ENCODE results near the gene SLC38A2.

The SLC38A2 gene

DNA sequence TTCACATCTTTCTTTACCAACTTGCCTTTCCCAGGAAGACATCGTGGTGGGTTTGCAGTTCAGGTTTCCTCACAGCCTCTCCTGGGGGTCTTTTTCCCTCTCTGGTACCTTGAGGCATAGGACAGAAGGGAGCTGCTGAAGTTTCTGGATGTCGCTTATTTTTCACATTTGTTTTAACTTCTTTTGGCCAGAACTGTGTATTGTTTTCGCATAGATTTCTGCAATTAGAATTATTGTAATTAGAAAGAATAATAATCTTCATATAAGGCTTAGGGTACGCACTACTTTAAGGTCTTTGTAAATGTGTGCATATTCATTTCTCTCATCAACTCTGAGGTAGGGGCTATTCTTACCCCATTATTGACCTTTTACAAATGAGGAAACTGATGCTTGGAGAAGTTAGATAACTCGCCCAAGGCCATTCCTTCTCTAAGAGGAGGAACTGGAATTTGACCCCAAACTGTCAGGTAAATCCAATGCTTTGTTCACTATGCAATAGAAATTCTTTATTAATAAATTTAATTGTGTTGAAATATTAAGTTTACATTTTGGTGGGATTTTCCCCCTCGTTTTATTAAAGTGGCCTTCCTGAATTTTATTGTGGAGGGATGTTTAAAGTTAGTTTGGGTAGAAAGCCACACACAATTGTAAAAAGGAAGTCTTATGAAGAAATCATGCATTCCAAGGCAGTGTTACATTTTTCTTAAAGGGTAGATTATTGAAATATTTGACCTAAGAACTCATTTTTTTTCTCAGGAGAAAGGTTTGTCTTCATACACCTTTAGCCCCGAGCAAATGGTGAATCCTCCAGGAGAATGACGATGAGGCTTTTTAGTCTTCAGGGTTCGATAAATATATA is 12.1 kb upstream of the SLC38A2 start:
- H3K9me3 ChIP-seq (ENCODE audit: control insufficient read depth in 2 of 2, low read length in 2 of 2), result no peaks in the 10 kb centered on the region
- peak overlapping the region; percentile 96 for H3K27ac ChIP-seq (ENCODE audit: low read length)
- no peaks in the 10 kb centered on the region for H3K36me3 ChIP-seq (ENCODE audit: control insufficient read depth in 2 of 2, insufficient read depth in 2 of 2, low read length in 2 of 2)
- H3K9ac ChIP-seq (ENCODE audit: low read length in 2 of 2), result peak overlapping the region; percentile 89 to 92
- H3K4me1 ChIP-seq (ENCODE audit: control insufficient read depth, insufficient read depth, low read length), result peaks cover 9% of the 10 kb centered on the region
- peak overlapping the region; percentile 78 to 81 for H3K4me3 ChIP-seq (ENCODE audit: low read length in 2 of 2)
- H3K27me3 ChIP-seq (ENCODE audit: control insufficient read depth in 1 of 2, insufficient read depth in 2 of 2, low read length in 2 of 2), result no peaks in the 10 kb centered on the region

DNA sequence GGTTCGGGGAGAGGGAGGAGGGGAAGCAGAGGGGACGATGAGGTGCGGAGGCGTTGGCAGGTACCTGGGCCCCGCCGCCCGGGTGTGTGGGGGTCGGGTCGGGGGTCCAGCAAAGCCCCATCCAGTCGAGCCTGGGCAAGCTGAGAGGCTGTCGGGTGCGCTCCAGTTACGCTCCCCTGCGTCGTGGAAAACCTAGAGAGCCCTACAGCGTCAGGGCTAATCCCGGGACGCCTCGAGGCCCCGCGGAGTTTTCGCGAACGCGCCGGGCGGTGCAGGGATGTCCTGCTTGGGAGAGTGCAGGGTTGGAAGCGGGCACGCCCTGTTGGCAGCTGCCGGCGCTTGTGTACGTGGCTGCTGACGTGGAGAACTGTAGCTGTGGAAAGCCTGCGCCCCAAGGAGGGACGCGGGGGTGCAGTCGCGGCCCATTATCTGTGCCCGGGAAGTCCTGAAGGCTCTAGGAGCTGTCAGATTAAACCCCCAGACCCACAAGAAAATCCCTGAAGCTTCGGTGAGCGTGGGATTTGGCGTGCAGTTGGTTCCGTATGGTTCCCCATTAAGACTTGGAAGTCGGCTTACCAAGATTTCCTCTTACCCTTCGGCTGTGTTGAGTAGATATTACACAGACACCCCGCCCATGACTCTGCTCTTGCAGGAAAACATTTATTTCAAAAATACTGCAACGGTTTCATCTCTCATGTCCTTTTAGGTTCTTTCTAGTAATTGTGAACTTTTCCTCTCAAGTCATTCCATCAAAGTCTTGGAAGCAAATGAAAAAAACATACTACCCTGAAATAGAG is 11.3 kb upstream of the SLC38A2 start:
- H3K4me1 ChIP-seq (ENCODE audit: control insufficient read depth, insufficient read depth, low read length), result peaks cover 9% of the 10 kb centered on the region
- no peaks in the 10 kb centered on the region for H3K9me3 ChIP-seq (ENCODE audit: control insufficient read depth in 2 of 2, low read length in 2 of 2)
- peak overlapping the region; percentile 89 to 92 for H3K9ac ChIP-seq (ENCODE audit: low read length in 2 of 2)
- peak overlapping the region; percentile 78 to 81 for H3K4me3 ChIP-seq (ENCODE audit: low read length in 2 of 2)
- H3K27me3 ChIP-seq (ENCODE audit: control insufficient read depth in 1 of 2, insufficient read depth in 2 of 2, low read length in 2 of 2), result no peaks in the 10 kb centered on the region
- H3K36me3 ChIP-seq (ENCODE audit: control insufficient read depth in 2 of 2, insufficient read depth in 2 of 2, low read length in 2 of 2), result no peaks in the 10 kb centered on the region
- peak overlapping the region; percentile 96 for H3K27ac ChIP-seq (ENCODE audit: low read length)

DNA sequence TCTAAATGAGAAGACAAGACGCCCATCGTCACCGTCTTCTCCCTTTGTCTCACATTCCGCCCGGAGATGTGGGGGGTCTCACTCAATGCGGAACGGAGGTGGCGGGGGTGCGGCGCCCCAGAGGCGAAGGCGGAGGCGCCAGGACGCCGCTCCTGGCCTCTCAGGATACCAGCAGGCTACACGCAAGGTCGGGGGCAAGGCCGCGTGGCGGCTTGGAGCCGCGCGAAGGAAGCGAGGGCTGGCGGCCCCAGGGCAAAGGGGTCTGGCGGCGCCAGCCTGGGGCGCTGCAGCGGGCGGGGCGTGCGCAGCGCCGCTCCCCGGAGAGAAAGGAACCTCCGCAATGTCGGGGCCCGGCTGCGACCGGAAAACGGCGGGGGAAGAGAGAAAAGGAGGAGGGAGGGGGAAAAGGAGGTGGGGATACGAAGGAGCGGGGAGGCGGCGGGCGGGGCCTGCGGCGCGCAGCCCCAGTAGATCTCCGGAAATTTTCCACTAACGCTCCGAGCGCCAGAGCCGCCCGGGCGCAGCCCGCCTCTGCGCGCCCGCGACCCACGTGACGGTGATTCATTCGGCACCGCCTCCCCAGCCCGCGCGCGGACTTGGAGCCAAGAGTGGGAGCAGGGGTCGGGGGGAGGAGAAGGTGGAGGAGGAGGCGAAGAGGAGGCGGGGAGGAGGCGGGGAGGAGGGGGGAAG is 10.5 kb upstream of the SLC38A2 start:
- H3K4me3 ChIP-seq (ENCODE audit: low read length in 2 of 2), result peak overlapping the region; percentile 78 to 81
- H3K36me3 ChIP-seq (ENCODE audit: control insufficient read depth in 2 of 2, insufficient read depth in 2 of 2, low read length in 2 of 2), result no peaks in the 10 kb centered on the region
- H3K9me3 ChIP-seq (ENCODE audit: control insufficient read depth in 2 of 2, low read length in 2 of 2), result no peaks in the 10 kb centered on the region
- peak overlapping the region; percentile 82 to 96 for H3K9ac ChIP-seq (ENCODE audit: low read length in 2 of 2)
- H3K4me1 ChIP-seq (ENCODE audit: control insufficient read depth, insufficient read depth, low read length), result peaks cover 9% of the 10 kb centered on the region
- H3K27ac ChIP-seq (ENCODE audit: low read length), result peak overlapping the region; percentile 96
- no peaks in the 10 kb centered on the region for H3K27me3 ChIP-seq (ENCODE audit: control insufficient read depth in 1 of 2, insufficient read depth in 2 of 2, low read length in 2 of 2)

- Histone ChIP-seq H3K9ac (ENCODE audit: low read length in 2 of 2) (peak overlapping the region; percentile 82 to 96), H3K36me3 (ENCODE audit: control insufficient read depth in 2 of 2, insufficient read depth in 2 of 2, low read length in 2 of 2) (no peaks in the 10 kb centered on the region), H3K4me1 (ENCODE audit: control insufficient read depth, insufficient read depth, low read length) (peaks cover 9% of the 10 kb centered on the region), H3K4me3 (ENCODE audit: low read length in 2 of 2) (peak overlapping the region; percentile 69 to 78), H3K27me3 (ENCODE audit: control insufficient read depth in 1 of 2, insufficient read depth in 2 of 2, low read length in 2 of 2) (no peaks in the 10 kb centered on the region), H3K27ac (ENCODE audit: low read length) (peak overlapping the region; percentile 96), H3K9me3 (ENCODE audit: control insufficient read depth in 2 of 2, low read length in 2 of 2) (no peaks in the 10 kb centered on the region)
These were observed 9.9 kb upstream of the SLC38A2 start for GRCh38 chr12:46382408-46382963.

GRCh38 chr12:46380881-46381280 is 8.3 kb upstream of the SLC38A2 start:
- H3K4me3 ChIP-seq (ENCODE audit: low read length in 2 of 2), result no peak overlapping the region
- no peak overlapping the region for H3K9ac ChIP-seq (ENCODE audit: low read length in 2 of 2)
- no peak overlapping the region for H3K27ac ChIP-seq (ENCODE audit: low read length)
- peaks cover 4% of the 10 kb centered on the region for H3K4me1 ChIP-seq (ENCODE audit: control insufficient read depth, insufficient read depth, low read length)
- H3K36me3 ChIP-seq (ENCODE audit: control insufficient read depth in 2 of 2, insufficient read depth in 2 of 2, low read length in 2 of 2), result no peaks in the 10 kb centered on the region
- H3K9me3 ChIP-seq (ENCODE audit: control insufficient read depth in 2 of 2, low read length in 2 of 2), result no peaks in the 10 kb centered on the region
- H3K27me3 ChIP-seq (ENCODE audit: control insufficient read depth in 1 of 2, insufficient read depth in 2 of 2, low read length in 2 of 2), result no peaks in the 10 kb centered on the region

- no peaks in the 10 kb centered on the region for H3K36me3 ChIP-seq (ENCODE audit: control insufficient read depth in 2 of 2, insufficient read depth in 2 of 2, low read length in 2 of 2)
- H3K27me3 ChIP-seq (ENCODE audit: control insufficient read depth in 1 of 2, insufficient read depth in 2 of 2, low read length in 2 of 2), result no peaks in the 10 kb centered on the region
- H3K9ac ChIP-seq (ENCODE audit: low read length in 2 of 2), result no peak overlapping the region
- H3K4me1 ChIP-seq (ENCODE audit: control insufficient read depth, insufficient read depth, low read length), result no peaks in the 10 kb centered on the region
- no peak overlapping the region for H3K4me3 ChIP-seq (ENCODE audit: low read length in 2 of 2)
- H3K9me3 ChIP-seq (ENCODE audit: control insufficient read depth in 2 of 2, low read length in 2 of 2), result no peaks in the 10 kb centered on the region
- no peak overlapping the region for H3K27ac ChIP-seq (ENCODE audit: low read length)
These were observed 7.6 kb upstream of the SLC38A2 start for GRCh38 chr12:46380022-46380796.

- Histone ChIP-seq H3K9ac (ENCODE audit: low read length in 2 of 2) (no peak overlapping the region), H3K36me3 (ENCODE audit: control insufficient read depth in 2 of 2, insufficient read depth in 2 of 2, low read length in 2 of 2) (no peaks in the 10 kb centered on the region), H3K4me1 (ENCODE audit: control insufficient read depth, insufficient read depth, low read length) (no peaks in the 10 kb centered on the region), H3K27me3 (ENCODE audit: control insufficient read depth in 1 of 2, insufficient read depth in 2 of 2, low read length in 2 of 2) (no peaks in the 10 kb centered on the region), H3K27ac (ENCODE audit: low read length) (no peak overlapping the region), H3K4me3 (ENCODE audit: low read length in 2 of 2) (no peak overlapping the region), H3K9me3 (ENCODE audit: control insufficient read depth in 2 of 2, low read length in 2 of 2) (no peaks in the 10 kb centered on the region)
These were observed 6.8 kb upstream of the SLC38A2 start for GRCh38 chr12:46379352-46379751.

GRCh38 chr12:46378530-46378929 is 6.0 kb upstream of the SLC38A2 start:
- H3K4me3 ChIP-seq (ENCODE audit: low read length in 2 of 2), result no peak overlapping the region
- H3K9me3 ChIP-seq (ENCODE audit: control insufficient read depth in 2 of 2, low read length in 2 of 2), result no peaks in the 10 kb centered on the region
- no peak overlapping the region for H3K27ac ChIP-seq (ENCODE audit: low read length)
- H3K4me1 ChIP-seq (ENCODE audit: control insufficient read depth, insufficient read depth, low read length), result peaks cover 6% of the 10 kb centered on the region
- H3K27me3 ChIP-seq (ENCODE audit: control insufficient read depth in 1 of 2, insufficient read depth in 2 of 2, low read length in 2 of 2), result no peaks in the 10 kb centered on the region
- no peak overlapping the region for H3K9ac ChIP-seq (ENCODE audit: low read length in 2 of 2)
- no peaks in the 10 kb centered on the region for H3K36me3 ChIP-seq (ENCODE audit: control insufficient read depth in 2 of 2, insufficient read depth in 2 of 2, low read length in 2 of 2)

DNA sequence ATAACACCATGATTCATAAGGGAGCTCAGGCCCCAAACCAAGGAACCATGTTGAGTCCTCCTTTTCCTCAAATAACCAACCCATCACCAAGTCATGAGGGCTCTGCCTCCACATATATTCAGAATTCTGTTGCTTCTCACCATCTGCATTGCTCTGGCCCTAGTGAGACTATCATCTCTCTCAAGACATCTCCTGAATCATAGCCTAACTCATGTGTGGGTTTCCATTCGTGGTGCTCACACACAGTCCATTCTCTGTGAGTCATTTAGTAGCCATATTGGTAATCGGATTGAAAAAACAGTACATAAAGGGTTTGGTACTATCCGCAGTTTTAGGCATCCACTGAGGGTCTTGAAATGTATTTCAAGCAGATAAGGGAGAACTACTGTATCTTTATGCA is 5.1 kb upstream of the SLC38A2 start:
- H3K27me3 ChIP-seq (ENCODE audit: control insufficient read depth in 1 of 2, insufficient read depth in 2 of 2, low read length in 2 of 2), result no peaks in the 10 kb centered on the region
- no peak overlapping the region for H3K4me3 ChIP-seq (ENCODE audit: low read length in 2 of 2)
- H3K9ac ChIP-seq (ENCODE audit: low read length in 2 of 2), result no peak overlapping the region
- H3K4me1 ChIP-seq (ENCODE audit: control insufficient read depth, insufficient read depth, low read length), result peaks cover 11% of the 10 kb centered on the region
- H3K27ac ChIP-seq (ENCODE audit: low read length), result no peak overlapping the region
- no peaks in the 10 kb centered on the region for H3K9me3 ChIP-seq (ENCODE audit: control insufficient read depth in 2 of 2, low read length in 2 of 2)
- H3K36me3 ChIP-seq (ENCODE audit: control insufficient read depth in 2 of 2, insufficient read depth in 2 of 2, low read length in 2 of 2), result no peaks in the 10 kb centered on the region

DNA sequence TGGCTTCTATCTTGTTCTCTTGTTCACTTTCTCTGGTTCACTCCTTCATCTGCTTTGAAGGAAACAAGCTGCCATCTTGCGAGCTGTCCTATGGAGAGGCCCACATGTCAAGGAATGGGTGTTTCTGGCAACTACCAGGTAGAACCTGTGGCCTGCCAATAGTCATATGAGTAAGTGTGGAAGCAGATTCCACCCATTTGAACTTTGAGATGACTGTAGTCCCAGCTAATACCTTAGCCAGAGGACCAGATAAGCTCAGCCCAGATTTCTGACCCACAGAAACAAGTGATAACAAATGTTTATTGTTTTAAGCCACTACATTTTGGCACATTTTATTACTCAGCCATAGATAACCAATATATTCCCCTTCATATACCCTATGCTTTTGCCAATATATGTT is 4.0 kb upstream of the SLC38A2 start:
- no peaks in the 10 kb centered on the region for H3K27me3 ChIP-seq (ENCODE audit: control insufficient read depth in 1 of 2, insufficient read depth in 2 of 2, low read length in 2 of 2)

More for the DNA sequence above, 4.0 kb upstream of the SLC38A2 start:
- Histone ChIP-seq H3K36me3 (ENCODE audit: control insufficient read depth in 2 of 2, insufficient read depth in 2 of 2, low read length in 2 of 2) (no peaks in the 10 kb centered on the region), H3K9ac (ENCODE audit: low read length in 2 of 2) (no peak overlapping the region), H3K27ac (ENCODE audit: low read length) (no peak overlapping the region), H3K9me3 (ENCODE audit: control insufficient read depth in 2 of 2, low read length in 2 of 2) (no peaks in the 10 kb centered on the region), H3K4me3 (ENCODE audit: low read length in 2 of 2) (no peak overlapping the region), H3K4me1 (ENCODE audit: control insufficient read depth, insufficient read depth, low read length) (peaks cover 11% of the 10 kb centered on the region)
